H9 (cell line): ENCODE data around the gene LGALS4. TPM values are rescaled to one million over a fixed set of nuclear protein-coding genes. Genes with fewer than 3 reads are reported as not detected.

Experiments used
- DNase-seq: peaks from one replicate; pipeline ENCODE4 v3.0.0-alpha.2; 2017
- H2AFZ ChIP-seq: one replicate; pipeline ENCODE4 v1.6.1; 2013; ENCODE audit warnings: mild to moderate bottlenecking, low read length, control low read depth, moderate library complexity
- H2AK5ac ChIP-seq: 2 replicates; pipeline ENCODE4 v1.6.1; 2013; ENCODE audit warnings: low read length, control low read depth, mixed read lengths; ENCODE audit not compliant: insufficient read length
- H2BK120ac ChIP-seq: one replicate; pipeline ENCODE4 v1.6.1; 2013; ENCODE audit warnings: low read depth, mild to moderate bottlenecking, low read length, control low read depth, inconsistent platforms; ENCODE audit not compliant: poor library complexity, severe bottlenecking
- H2BK12ac ChIP-seq: 2 replicates; pipeline ENCODE4 v1.6.1; 2013; ENCODE audit warnings: low read length, control low read depth, mixed read lengths, low read depth; ENCODE audit not compliant: insufficient read length
- H2BK15ac ChIP-seq: 2 replicates; pipeline ENCODE4 v1.6.1; 2013; ENCODE audit warnings: low read depth, low read length, control low read depth
- H2BK20ac ChIP-seq: one replicate; pipeline ENCODE4 v1.6.1; 2013; ENCODE audit warnings: low read depth, mild to moderate bottlenecking, low read length, control low read depth, inconsistent platforms; ENCODE audit not compliant: poor library complexity, severe bottlenecking
- H2BK5ac ChIP-seq: 2 replicates; pipeline ENCODE4 v1.6.1; 2013; ENCODE audit warnings: low read length, control low read depth, mixed read lengths; ENCODE audit not compliant: insufficient read length
- H3K14ac ChIP-seq: 2 replicates; pipeline ENCODE4 v1.6.1; 2013; ENCODE audit warnings: low read length, control low read depth; ENCODE audit not compliant: insufficient read depth
- H3K18ac ChIP-seq: 2 replicates; pipeline ENCODE4 v1.6.1; 2013; ENCODE audit warnings: low read depth, mild to moderate bottlenecking, mixed read lengths, low read length, control low read depth; ENCODE audit not compliant: insufficient read length
- H3K23ac ChIP-seq: 2 replicates; pipeline ENCODE4 v1.6.1; 2013; ENCODE audit warnings: low read length, control low read depth, mixed read lengths, low read depth; ENCODE audit not compliant: insufficient read length
- H3K23me2 ChIP-seq: 2 replicates; pipeline ENCODE4 v1.6.1; 2013; ENCODE audit warnings: low read depth, mild to moderate bottlenecking, mixed read lengths, low read length, control low read depth; ENCODE audit not compliant: insufficient read length, poor library complexity, severe bottlenecking
- H3K27ac ChIP-seq: 2 replicates; pipeline ENCODE4 v1.5.1; 2013; ENCODE audit warnings: low read length, control low read depth, mixed read lengths, low read depth; ENCODE audit not compliant: insufficient read length
- H3K27me3 ChIP-seq: 2 replicates; pipeline ENCODE4 v1.6.1; 2013; ENCODE audit warnings: low read length, control low read depth, inconsistent platforms; ENCODE audit not compliant: insufficient read depth
- H3K4ac ChIP-seq: 2 replicates; pipeline ENCODE4 v1.6.1; 2013; ENCODE audit warnings: low read depth, mild to moderate bottlenecking, control low read depth, inconsistent platforms, low read length, moderate library complexity
- H3K4me1 ChIP-seq: 2 replicates; pipeline ENCODE4 v1.6.1; 2013; ENCODE audit warnings: low read length, control low read depth, inconsistent platforms; ENCODE audit not compliant: insufficient read depth
- H3K4me2 ChIP-seq: 2 replicates; pipeline ENCODE4 v1.6.1; 2013; ENCODE audit warnings: low read length, control low read depth, mixed read lengths; ENCODE audit not compliant: insufficient read length, insufficient read depth
- H3K56ac ChIP-seq: 2 replicates; pipeline ENCODE4 v1.6.1; 2013; ENCODE audit warnings: low read depth, mild to moderate bottlenecking, mixed read lengths, low read length, control low read depth; ENCODE audit not compliant: insufficient read length
- H3K79me1 ChIP-seq: 2 replicates; pipeline ENCODE4 v1.6.1; 2013; ENCODE audit warnings: low read depth, mild to moderate bottlenecking, moderate library complexity, low read length, control low read depth, inconsistent platforms; ENCODE audit not compliant: insufficient read depth, poor library complexity, severe bottlenecking
- H3K79me2 ChIP-seq: 2 replicates; pipeline ENCODE4 v1.6.1; 2013; ENCODE audit warnings: low read length, control low read depth, inconsistent platforms; ENCODE audit not compliant: insufficient read depth
- H3K9ac ChIP-seq: 2 replicates; pipeline ENCODE4 v1.6.1; 2013; ENCODE audit warnings: low read length, control low read depth, mixed read lengths; ENCODE audit not compliant: insufficient read length; ENCODE audit errors: extremely low read depth
- H3K9me3 ChIP-seq: one replicate; pipeline ENCODE4 v1.6.1; 2013; ENCODE audit warnings: low read depth, low read length, inconsistent platforms; ENCODE audit not compliant: control insufficient read depth
- H3T11ph ChIP-seq: one replicate; pipeline ENCODE4 v1.6.1; 2013; ENCODE audit warnings: mild to moderate bottlenecking, low read length, control low read depth, inconsistent platforms
- H4K20me1 ChIP-seq: one replicate; pipeline ENCODE4 v1.6.1; 2013; ENCODE audit not compliant: control insufficient read depth, insufficient read length, insufficient read depth
- H4K5ac ChIP-seq: 2 replicates; pipeline ENCODE4 v1.6.1; 2013; ENCODE audit warnings: low read depth, mild to moderate bottlenecking, mixed read lengths, low read length, control low read depth; ENCODE audit not compliant: insufficient read length
- H4K8ac ChIP-seq: replicated peaks from 2 replicates; pipeline ENCODE4 v1.6.1; 2013; ENCODE audit warnings: low read length, control low read depth, mixed read lengths, low read depth; ENCODE audit not compliant: insufficient read length
- H4K91ac ChIP-seq: 2 replicates; pipeline ENCODE4 v1.6.1; 2013; ENCODE audit warnings: low read depth, mild to moderate bottlenecking, moderate library complexity, mixed read lengths, low read length, control low read depth; ENCODE audit not compliant: insufficient read length
- H3K27ac Mint-ChIP-seq, 3 experiments: 2 replicates in 2 of 3; 3 replicates in 1 of 3; pipeline ENCODE4 v1.8.0; 2020 to 2021; ENCODE audit warnings: mixed read lengths in 3 of 3, mild to moderate bottlenecking in 1 of 3, moderate library complexity in 1 of 3
- H3K27me3 Mint-ChIP-seq: 2 replicates; pipeline ENCODE4 v1.8.0; 2021; ENCODE audit warnings: low read depth, mild to moderate bottlenecking, moderate library complexity, mixed read lengths
- H3K36me3 Mint-ChIP-seq, 3 experiments: 2 replicates in 2 of 3; 3 replicates in 1 of 3; pipeline ENCODE4 v1.8.0; 2020 to 2021; ENCODE audit warnings: low read depth in 3 of 3, mixed read lengths in 3 of 3; ENCODE audit not compliant: insufficient read depth in 1 of 3
- H3K4me1 Mint-ChIP-seq, 2 experiments: 2 replicates each; pipeline ENCODE4 v1.8.0; 2020; ENCODE audit warnings: mixed read lengths in 2 of 2
- H3K4me3 Mint-ChIP-seq, 2 experiments: 2 replicates in 1 of 2; 3 replicates in 1 of 2; pipeline ENCODE4 v1.8.0; 2020 to 2021; ENCODE audit warnings: mild to moderate bottlenecking in 2 of 2, mixed read lengths in 2 of 2, moderate library complexity in 1 of 2
- H3K9me3 Mint-ChIP-seq, 2 experiments: 2 replicates in 1 of 2; 3 replicates in 1 of 2; pipeline ENCODE4 v1.8.0; 2020; ENCODE audit warnings: mild to moderate bottlenecking in 2 of 2, mixed read lengths in 2 of 2, moderate library complexity in 1 of 2
- WGBS: extraction: QIAGEN DNeasy Blood & Tissue Kit; methylation state at CpG from one replicate; pipeline ENCODE4 v1.1.7; 2013; ENCODE audit warnings: missing lambda C conversion rate, low lambda C conversion rate, mixed read lengths; ENCODE audit not compliant: insufficient read length; ENCODE audit errors: extremely low coverage; 5-methylcytosine and 5-hydroxymethylcytosine counted together
- total RNA-seq: library from RNA; stranded (reverse); gene quantifications from 2 replicates; pipeline ENCODE4 v1.2.1, GENCODE V29; 2021
- TF ChIP-seq, protein P1 (sequence below): fragments of 200-600 bp; sonication (generic); conservative IDR thresholded peaks from 3 replicates; pipeline ENCODE4 v1.8.0; 2021; ENCODE audit warnings: antibody characterized with exemption, mild to moderate bottlenecking

LGALS4 gene
- total RNA-seq, 1 experiment from 2014 or later = 0.68 TPM

GRCh38 chr19:38785187-38785699 lies 27.5 kb downstream of the LGALS4 start:
- peaks cover 3 to 9% of the 10 kb centered on the region in 2 experiments for H3K4me1 Mint-ChIP-seq
- no CpG with 5 or more reads among the region's 7 CpGs for whole genome bisulfite sequencing
- Histone ChIP-seq H2AFZ (no peak overlapping the region), H2BK20ac (no peak overlapping the region), H2BK120ac (no peak overlapping the region), H3K18ac (no peak overlapping the region), H4K91ac (no peak overlapping the region), H3K79me2 (no peaks in the 10 kb centered on the region), H2AK5ac (no peak overlapping the region), H2BK12ac (no peak overlapping the region), H4K8ac (no peak overlapping the region), H3K79me1 (no peaks in the 10 kb centered on the region), H2BK15ac (no peak overlapping the region), H3T11ph (no peak overlapping the region), H2BK5ac (no peak overlapping the region), H3K4me1 (no peaks in the 10 kb centered on the region), H3K27ac (no peak overlapping the region), H3K23ac (no peak overlapping the region), H3K23me2 (no peaks in the 10 kb centered on the region), H3K9me3 (no peaks in the 10 kb centered on the region), H3K14ac (no peak overlapping the region), H3K27me3 (no peaks in the 10 kb centered on the region), H3K9ac (no peak overlapping the region), H4K5ac (no peak overlapping the region), H3K4ac (no peak overlapping the region), H3K4me2 (no peak overlapping the region), H3K56ac (no peak overlapping the region), H4K20me1 (no peaks in the 10 kb centered on the region)
- no peak for DNase-seq
- peaks cover 17% of the 10 kb centered on the region for H3K27me3 Mint-ChIP-seq
- H3K36me3 Mint-ChIP-seq = no peaks in the 10 kb centered on the region
- TF ChIP-seq, protein P1, sequence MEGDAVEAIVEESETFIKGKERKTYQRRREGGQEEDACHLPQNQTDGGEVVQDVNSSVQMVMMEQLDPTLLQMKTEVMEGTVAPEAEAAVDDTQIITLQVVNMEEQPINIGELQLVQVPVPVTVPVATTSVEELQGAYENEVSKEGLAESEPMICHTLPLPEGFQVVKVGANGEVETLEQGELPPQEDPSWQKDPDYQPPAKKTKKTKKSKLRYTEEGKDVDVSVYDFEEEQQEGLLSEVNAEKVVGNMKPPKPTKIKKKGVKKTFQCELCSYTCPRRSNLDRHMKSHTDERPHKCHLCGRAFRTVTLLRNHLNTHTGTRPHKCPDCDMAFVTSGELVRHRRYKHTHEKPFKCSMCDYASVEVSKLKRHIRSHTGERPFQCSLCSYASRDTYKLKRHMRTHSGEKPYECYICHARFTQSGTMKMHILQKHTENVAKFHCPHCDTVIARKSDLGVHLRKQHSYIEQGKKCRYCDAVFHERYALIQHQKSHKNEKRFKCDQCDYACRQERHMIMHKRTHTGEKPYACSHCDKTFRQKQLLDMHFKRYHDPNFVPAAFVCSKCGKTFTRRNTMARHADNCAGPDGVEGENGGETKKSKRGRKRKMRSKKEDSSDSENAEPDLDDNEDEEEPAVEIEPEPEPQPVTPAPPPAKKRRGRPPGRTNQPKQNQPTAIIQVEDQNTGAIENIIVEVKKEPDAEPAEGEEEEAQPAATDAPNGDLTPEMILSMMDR = no peak
- no peak overlapping the region for H3K27ac Mint-ChIP-seq
- H3K4me3 Mint-ChIP-seq = no peak overlapping the region
- no peaks in the 10 kb centered on the region; a peak in 1 of 5 replicates for H3K9me3 Mint-ChIP-seq
